ENCODE data around the gene MPPED2.

MPPED2 gene

DNA sequence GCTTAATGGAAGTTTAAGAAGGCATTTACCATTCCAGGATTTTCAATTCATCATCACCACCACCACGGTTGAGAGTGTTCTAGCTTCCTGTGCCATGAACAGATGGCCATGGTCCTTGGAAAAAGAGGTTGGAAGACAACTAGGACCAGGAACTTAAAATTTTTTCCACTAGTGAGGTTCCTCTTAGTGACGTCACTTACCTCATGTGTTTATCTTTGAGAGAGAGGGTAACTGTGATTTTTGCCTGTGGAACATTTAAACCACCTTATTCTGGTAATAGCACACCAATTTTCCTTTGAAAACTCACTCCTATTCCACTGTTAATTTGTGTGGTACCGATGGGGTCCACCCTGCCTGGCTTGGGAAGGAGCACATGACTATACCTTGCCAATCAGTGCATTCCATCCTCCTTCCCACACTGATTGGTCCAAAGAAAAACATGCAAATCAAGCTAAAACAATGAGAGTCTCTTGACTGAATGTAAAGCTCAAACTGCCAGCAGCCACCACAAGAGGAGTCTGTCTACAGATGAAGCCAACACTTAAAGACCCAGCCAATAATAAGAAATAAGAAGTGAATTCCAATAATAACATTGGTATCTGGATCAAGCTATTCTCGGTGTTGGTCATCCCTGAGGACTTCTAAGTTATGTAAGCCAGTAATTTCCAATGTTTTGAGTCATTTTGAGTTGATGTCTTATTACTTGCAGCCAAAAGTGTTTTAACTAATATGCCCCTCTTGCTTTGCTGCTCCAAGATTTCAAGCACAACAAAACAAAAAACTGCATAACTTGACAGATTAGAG lies 111.8 kb downstream of the MPPED2 start:
- no peak for DNase-seq

DNA sequence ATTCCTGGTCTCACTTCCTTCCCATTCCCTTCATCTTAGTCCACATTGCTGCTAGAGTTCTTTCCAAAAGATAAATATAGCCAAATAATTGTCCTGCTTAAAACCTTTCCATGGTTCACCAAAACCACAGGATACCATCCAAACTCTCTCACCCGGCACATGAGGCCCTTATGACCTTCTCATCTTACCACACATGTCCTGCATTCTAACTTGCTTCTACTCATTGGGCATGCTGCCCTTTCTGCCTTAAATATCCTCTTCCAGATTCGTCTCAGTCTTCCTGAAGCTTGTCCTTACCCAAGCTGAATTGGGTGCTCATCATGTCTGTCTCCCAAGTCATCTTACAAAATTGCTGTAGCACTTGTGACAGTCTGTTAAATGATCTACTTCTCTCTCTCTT lies 114.9 kb downstream of the MPPED2 start:
- Histone ChIP-seq H3K79me2 (ENCODE audit: low read length) (no peaks in the 10 kb centered on the region), H3K4me3 (ENCODE audit: low read length) (no peak overlapping the region)
- TF ChIP-seq EZH2 (optimal IDR thresholded peaks at IDR 0.05; ENCODE audit: low read depth, low read length) (no peak), CTCF (IDR thresholded peaks at IDR 0.05; ENCODE audit: low read length) (no peak), EZH2phosphoT487 (IDR thresholded peaks at IDR 0.05; ENCODE audit: low read length) (no peak)

More for the DNA sequence above, 111.8 kb downstream of the MPPED2 start:
- Histone ChIP-seq H2AFZ (ENCODE audit: low read length) (no peak overlapping the region), H3K9me3 (replicated peaks; ENCODE audit: insufficient read depth, low read length) (no peaks in the 10 kb centered on the region), H3K27ac (ENCODE audit: low read length) (no peak overlapping the region), H4K20me1 (ENCODE audit: insufficient read depth, low read length) (no peaks in the 10 kb centered on the region), H3K79me2 (ENCODE audit: low read length) (no peaks in the 10 kb centered on the region), H3K4me3 (ENCODE audit: low read length) (no peak overlapping the region), H3K27me3 (replicated peaks; ENCODE audit: insufficient read depth, low read length) (no peaks in the 10 kb centered on the region), H3K36me3 (replicated peaks; ENCODE audit: insufficient read depth, low read length) (no peaks in the 10 kb centered on the region), H3K4me2 (ENCODE audit: low read depth, low read length) (no peak overlapping the region), H3K4me1 (ENCODE audit: low read length) (no peaks in the 10 kb centered on the region), H3K9me2 (replicated peaks; ENCODE audit: insufficient read depth, low read length) (no peaks in the 10 kb centered on the region), H3K9ac (ENCODE audit: low read length) (no peak overlapping the region), H3F3A (ENCODE audit: insufficient read depth, low read length) (no peaks in the 10 kb centered on the region)
- TF ChIP-seq CTCF (IDR thresholded peaks at IDR 0.05; ENCODE audit: low read length) (no peak), EZH2 (optimal IDR thresholded peaks at IDR 0.05; ENCODE audit: low read depth, low read length) (no peak), EZH2phosphoT487 (IDR thresholded peaks at IDR 0.05; ENCODE audit: low read length) (no peak)

GRCh38 chr11:30468881-30469280 lies 117.3 kb downstream of the MPPED2 start:
- Histone ChIP-seq H3K4me2 (ENCODE audit: low read depth, low read length) (no peak overlapping the region), H3K9me2 (replicated peaks; ENCODE audit: insufficient read depth, low read length) (no peaks in the 10 kb centered on the region)

More for the DNA sequence above, 114.9 kb downstream of the MPPED2 start:
- H3K9me2 ChIP-seq (replicated peaks; ENCODE audit: insufficient read depth, low read length) = no peaks in the 10 kb centered on the region
- H3K36me3 ChIP-seq (replicated peaks; ENCODE audit: insufficient read depth, low read length) = no peaks in the 10 kb centered on the region
- DNase-seq = no peak
- no peaks in the 10 kb centered on the region for H4K20me1 ChIP-seq (ENCODE audit: insufficient read depth, low read length)
- no peaks in the 10 kb centered on the region for H3K4me1 ChIP-seq (ENCODE audit: low read length)
- no peak overlapping the region for H3K9ac ChIP-seq (ENCODE audit: low read length)
- no peaks in the 10 kb centered on the region for H3K27me3 ChIP-seq (replicated peaks; ENCODE audit: insufficient read depth, low read length)
- H3F3A ChIP-seq (ENCODE audit: insufficient read depth, low read length) = no peaks in the 10 kb centered on the region
- H3K27ac ChIP-seq (ENCODE audit: low read length) = no peak overlapping the region
- H3K4me2 ChIP-seq (ENCODE audit: low read depth, low read length) = no peak overlapping the region
- H2AFZ ChIP-seq (ENCODE audit: low read length) = no peak overlapping the region
- H3K9me3 ChIP-seq (replicated peaks; ENCODE audit: insufficient read depth, low read length) = no peaks in the 10 kb centered on the region

More at GRCh38 chr11:30468881-30469280, 117.3 kb downstream of the MPPED2 start:
- no peaks in the 10 kb centered on the region for H3K27me3 ChIP-seq (replicated peaks; ENCODE audit: insufficient read depth, low read length)
- no peaks in the 10 kb centered on the region for H3K79me2 ChIP-seq (ENCODE audit: low read length)
- H2AFZ ChIP-seq (ENCODE audit: low read length) = no peak overlapping the region
- H3K4me3 ChIP-seq (ENCODE audit: low read length) = no peak overlapping the region
- H3K27ac ChIP-seq (ENCODE audit: low read length) = no peak overlapping the region
- H3F3A ChIP-seq (ENCODE audit: insufficient read depth, low read length) = no peaks in the 10 kb centered on the region
- TF ChIP-seq EZH2 (optimal IDR thresholded peaks at IDR 0.05; ENCODE audit: low read depth, low read length) (no peak), EZH2phosphoT487 (IDR thresholded peaks at IDR 0.05; ENCODE audit: low read length) (no peak), CTCF (IDR thresholded peaks at IDR 0.05; ENCODE audit: low read length) (no peak)
- H3K4me1 ChIP-seq (ENCODE audit: low read length) = no peaks in the 10 kb centered on the region
- DNase-seq = no peak
- H4K20me1 ChIP-seq (ENCODE audit: insufficient read depth, low read length) = no peaks in the 10 kb centered on the region
- H3K9ac ChIP-seq (ENCODE audit: low read length) = no peak overlapping the region
- H3K9me3 ChIP-seq (replicated peaks; ENCODE audit: insufficient read depth, low read length) = no peaks in the 10 kb centered on the region
- no peaks in the 10 kb centered on the region for H3K36me3 ChIP-seq (replicated peaks; ENCODE audit: insufficient read depth, low read length)
